Stimulated activated naive CD4-positive, alpha-beta T cell treated with Interleukin-2 at 50 U/mL for 16 hours (primary cell): Measurements from ENCODE around the gene CAPZA1.
"Not testable (repeated sequence)": the region's sequence is repeated elsewhere in the genome, so short reads cannot be mapped to it uniquely, and the experiment has no call there.

Experiments used
- DNase-seq: peaks from one replicate; lab custom pipeline; 2025; lab: John Stamatoyannopoulos, UW

CAPZA1 gene

DNA sequence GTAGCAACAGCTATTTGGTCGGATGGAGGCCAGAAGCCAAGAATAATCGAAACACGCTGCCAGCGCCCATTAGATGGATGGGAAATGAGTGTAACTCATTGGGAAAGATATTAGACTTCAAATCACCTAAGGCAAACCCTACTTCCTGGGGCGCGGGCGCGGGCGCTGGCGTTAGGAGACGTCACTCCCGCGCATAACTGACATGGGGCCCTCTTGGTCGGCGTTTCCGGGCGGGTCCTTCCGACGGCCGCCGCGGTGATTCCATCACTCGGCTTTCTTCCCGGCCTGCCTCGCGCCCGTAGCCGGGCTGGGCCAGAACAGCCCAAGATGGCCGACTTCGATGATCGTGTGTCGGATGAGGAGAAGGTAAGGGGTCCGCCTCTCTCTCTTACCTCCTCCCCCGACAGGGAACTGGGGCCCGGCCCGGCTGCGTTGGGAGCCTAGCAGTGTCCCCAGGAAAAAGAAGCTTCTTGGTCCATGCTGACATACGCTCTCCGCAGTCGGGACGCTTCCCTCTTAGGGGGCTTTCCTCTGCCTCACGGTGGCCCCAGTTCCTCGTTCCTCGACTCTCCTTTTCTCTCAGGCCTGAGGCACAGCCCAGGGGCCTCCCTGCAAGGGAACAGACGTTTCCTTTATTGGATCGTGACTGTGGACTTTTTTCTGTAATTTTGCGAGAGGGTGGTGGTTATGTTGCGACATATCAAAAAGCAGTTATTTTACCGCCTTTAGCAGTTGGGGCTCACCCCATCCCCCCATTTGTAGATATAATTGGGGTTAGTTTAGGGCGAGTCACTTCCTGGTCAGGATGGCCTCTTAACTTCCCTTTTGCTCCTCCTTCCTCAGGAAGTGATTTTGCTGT is at the start of gene CAPZA1:
Gene CAPZA1, plus strand, starts transcription at position 315 of the 859 bp plus-strand sequence. Its CDS starts 13 bp downstream, at position 328.
- DNase-seq: peak; percentile 90

- DNase-seq: no peak
Measured at GRCh38 chr1:112575154-112575804, 44.4 kb upstream of the CAPZA1 start.

GRCh38 chr1:112576240-112576639 is 43.4 kb upstream of the CAPZA1 start:
- DNase-seq: no peak

DNA sequence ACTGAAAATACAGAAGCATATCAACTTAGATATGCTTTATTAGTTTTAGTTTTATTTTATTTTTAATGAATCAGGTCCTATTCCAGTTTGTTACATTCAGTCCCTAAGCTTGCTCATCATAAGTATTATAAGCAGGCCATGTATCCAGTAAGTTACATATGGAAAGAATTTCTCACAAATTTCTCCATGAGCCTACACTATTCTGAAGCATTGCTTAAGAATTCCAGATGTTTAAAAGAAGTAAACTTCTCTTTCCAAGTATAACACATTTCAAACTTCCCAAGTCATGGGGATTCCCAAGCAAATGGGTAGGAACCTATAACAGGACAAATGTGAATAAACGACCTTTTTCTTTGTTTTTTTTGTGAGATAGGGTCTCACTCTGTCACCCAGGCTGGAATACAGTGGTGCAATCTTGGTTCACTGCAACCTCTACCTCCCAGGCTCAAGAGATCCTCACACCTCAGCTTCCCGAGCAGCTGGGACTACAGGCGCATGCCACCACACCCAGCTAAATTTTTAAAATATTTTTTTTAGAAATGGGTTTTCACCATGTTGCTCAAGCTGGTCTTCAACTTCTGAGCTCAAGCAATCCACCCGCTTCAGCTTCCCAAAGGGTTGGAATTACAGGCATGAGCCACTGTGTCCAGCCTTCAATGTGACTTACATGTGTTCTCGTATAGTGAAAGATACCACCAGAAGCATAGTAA is 39.7 kb upstream of the CAPZA1 start:
- DNase-seq: no peak

DNA sequence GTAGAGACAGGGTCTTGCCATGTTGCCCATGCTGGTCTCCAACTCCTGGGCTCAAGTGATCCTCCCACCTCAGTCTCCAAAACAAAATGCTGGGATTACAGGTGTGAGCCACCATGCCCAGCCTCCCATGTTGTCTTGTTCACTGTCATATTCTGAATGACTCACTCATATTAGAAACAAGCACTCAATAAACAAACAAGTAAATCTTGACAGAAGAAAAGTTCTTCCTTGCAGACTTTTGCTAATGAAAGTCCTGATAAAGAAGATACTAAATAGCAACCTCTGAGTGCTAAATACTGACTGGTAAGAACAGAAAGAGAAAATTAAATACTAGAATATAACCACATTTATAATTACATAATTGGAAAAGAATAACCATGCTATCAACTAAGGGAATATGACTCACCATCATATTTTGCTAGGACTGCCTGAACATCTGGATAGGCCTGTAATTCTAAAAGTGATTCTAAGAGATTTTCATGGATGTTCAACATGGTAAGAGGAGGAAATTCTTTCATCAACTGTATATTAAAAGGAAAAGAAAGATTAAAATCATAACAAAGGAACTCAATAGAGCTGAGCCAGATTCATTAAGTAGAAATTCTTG is 37.9 kb upstream of the CAPZA1 start:
- no peak for DNase-seq

GRCh38 chr1:112583366-112583765 is 36.3 kb upstream of the CAPZA1 start:
- DNase-seq: no peak

DNA sequence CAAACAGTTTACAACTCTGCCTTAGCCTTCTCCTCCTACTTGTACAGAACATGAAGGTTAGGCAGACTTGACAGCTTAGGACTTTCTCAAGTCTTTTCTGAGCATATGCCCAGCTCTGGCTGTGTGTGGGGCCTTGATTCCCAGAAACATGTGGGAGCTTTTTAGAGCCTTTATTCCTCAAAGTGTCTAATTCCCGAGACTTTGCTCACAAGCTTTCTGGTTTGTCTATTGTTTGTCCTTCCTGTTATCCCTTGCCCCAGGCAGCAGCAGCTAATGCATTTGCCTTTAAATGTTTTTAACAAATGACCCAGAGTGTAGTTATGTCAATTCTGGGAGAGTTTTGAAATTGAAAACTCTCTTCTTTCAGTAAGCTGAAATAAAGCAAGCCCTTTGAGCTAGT is 29.9 kb upstream of the CAPZA1 start:
- no peak for DNase-seq

DNA sequence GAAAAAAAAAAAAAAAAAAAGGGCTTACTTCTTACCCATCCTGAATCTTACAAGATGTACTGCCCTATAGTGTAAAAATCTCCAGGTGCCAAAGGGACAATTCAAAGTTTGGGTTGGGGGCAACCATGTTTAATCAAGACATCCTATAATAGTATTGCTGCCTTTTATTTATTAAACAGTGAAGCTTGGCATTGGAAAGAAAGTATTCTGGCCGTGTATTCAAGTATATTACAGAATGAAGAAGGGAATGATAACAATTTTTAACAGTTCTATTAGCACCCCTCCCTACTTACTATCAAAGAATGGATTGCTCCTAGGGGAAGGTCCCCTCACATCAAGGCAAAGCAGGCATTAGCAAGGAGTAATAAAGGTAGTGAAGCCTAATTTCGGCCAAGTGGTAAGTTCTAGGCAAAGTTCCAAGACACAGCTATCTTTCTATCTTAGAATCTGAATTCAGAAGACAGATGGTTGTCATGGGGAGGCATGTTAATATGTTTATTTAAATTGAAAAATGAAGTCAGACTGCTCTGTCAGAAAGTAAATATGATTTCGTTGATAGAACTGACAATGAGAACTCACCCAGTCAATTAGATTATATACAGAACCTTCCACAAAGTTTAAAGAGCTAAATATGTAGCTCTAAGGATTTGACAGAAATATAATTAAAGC is 25.3 kb upstream of the CAPZA1 start:
- no peak for DNase-seq

DNA sequence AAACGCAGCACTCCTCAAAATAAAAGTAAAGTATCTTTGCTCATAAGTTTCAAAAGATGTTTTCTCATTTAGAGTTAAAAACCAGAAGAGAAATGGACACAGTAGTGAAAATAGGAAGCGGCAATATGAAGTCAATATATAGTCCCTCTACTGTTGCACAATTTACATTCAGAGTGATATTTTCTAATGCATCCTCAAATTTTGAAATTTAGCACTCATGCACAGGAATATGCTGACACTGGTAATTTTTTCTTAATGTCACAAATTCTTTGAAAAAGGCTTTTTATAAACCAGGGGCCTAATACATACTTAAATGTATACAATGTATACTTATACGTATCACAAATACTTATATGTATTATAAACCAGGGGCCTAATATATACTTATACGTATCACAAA is 20.2 kb upstream of the CAPZA1 start:
- DNase-seq: no peak

DNA sequence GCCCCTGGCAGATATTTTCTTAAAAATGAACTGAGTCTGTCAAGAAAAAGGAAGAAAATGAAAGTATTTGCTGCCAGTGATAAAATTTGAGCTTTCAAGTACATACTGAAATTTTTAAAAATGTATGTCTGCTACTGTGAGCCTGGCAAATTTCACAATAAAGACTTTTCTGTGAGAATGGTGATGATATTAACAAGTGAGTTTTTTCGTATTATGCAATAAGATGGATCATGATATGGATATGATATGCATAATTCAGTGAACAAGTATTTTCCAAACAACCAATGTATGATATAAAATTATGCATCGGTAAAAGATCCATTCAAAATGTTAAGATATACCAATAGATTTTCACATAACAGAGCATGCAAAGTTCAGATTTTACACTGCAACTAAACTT is 16.6 kb upstream of the CAPZA1 start:
- no peak for DNase-seq

DNA sequence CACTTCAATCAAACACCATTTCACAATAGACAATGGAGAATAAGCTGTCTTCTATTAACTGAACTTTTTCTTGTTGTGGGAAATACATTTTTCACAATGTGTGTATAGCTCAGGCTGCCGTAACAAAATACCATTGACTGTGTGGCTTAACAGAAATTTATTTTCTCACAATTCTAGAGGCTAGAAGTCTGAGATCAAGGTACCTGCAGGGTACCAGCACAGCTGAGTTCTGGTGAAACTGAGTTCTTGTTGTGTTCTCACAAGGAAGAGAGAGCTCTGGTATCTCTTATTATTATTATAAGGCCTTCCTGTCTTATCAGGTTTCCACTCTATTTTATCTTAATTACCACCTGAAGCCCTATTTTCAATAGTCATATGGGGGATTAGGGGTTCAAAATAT is 16.1 kb upstream of the CAPZA1 start:
- no peak for DNase-seq

DNA sequence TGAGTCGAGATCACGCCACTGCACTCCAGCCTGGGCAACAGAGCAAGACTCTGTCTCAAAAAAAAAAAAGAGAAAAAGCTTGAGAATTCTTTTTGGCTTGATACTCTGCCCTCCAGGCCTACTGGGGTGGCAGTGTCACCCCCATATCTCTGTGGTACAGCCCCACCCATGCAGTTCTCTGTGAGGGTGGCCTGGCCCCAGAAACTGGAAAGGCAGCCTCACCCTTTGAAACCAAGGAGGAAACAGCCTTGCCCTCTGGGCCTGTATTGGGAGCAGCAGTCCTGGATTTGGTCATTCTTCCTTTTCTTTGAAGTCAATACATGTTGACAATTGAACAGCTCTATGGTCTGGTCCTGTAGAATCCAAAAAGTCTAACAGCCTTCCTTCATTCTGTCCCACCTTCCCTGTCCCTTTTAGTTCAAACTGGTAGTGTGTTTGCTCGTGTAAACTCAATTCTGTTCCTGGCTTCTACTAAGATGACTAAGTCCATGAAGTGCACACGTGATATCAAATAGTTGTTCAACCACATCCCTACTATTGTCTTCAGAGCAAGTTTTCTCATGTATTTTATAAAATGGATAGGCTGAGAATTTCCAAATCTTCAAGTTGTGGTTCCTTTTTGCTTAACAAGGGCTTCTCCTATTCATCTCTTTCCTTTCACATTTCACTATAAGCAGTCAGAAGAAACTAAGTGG is 13.9 kb upstream of the CAPZA1 start:
- DNase-seq: no peak

DNA sequence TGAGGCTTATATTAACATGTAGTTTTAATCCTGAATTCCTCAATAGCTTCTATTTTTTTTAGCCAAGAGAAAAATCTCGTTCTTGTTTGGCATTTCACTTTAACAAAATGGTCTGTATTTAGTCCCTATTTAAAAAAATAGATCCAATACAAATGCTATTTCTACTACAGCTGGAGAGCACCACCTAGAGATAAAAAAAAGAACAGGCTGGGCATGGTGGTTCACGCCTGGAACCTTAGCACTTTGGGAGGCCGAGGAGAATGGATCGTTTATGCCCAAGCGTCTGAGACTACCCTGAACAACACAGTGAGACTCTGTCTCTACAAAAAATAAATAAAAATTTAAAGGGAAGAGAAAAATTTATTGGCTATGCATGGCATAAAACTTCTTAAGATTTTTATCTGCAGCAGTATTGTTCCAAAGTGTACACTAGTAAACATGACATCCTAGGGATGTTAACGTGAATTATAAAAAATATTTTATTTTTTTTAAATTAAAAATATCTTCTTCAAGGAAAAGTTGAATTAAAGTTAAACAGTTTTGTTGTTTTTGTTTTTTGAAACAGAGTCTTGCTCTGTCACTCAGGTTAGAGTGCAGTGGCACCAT is 5.1 kb upstream of the CAPZA1 start:
- DNase-seq: no peak

DNA sequence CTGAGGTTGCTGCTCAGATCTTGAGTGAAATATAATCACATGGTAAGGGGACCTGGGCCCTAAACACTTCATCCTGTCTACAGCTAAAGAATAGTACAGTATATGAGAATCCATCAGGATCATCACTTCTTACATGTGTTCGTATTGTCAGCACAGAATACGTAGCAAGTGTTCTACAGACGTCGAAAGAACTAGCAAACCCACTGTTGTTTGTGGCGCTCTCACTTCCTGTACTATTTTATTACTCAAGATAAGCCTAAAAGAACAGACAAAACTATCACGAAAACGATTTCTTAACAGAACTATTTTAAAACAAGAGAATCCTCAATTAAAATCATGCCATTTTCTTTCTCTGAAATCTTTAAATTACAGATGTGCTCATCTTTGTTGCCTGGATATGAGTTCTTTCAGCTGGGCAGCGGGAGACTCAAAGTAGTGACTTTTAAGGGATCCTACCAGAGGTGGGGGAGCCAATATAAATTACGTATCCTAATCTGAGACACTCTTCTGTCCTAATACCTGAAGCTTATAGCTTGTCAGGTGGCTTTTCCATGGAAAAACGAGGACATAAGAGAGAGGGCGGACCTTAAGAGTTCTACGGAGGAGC is 1.4 kb upstream of the CAPZA1 start:
- no peak for DNase-seq

GRCh38 chr1:112618721-112619517 is 713 bp upstream of the CAPZA1 start, which contains the start of gene ST7L:
Gene ST7L (minus strand): TSS chr1:112619141. CDS start chr1:112619113, 28 bp downstream.
- DNase-seq: peak; percentile 56

- DNase-seq: no peak
Measured at GRCh38 chr1:112620377-112620695, 704 bp downstream of the CAPZA1 start.

DNA sequence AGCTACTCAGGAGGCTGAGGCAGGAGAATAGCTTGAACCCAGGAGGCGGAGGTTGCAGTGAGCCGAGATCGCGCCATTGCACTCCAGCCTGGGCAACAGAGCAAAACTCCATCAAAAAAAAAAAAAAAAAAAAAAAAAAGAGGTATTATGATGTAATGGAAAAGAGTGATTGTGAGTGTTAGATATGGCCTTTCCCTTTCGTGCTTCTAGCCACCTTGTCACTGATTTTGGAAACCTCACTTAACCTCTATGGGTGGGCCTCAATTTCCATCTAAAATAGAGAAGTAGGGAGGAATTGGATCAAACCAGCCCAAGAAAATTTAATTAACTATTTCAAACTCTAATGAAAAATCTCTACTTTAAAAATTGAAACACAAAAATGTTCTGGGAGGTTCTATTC is 4.9 kb downstream of the CAPZA1 start:
- DNase-seq: not testable (repeated sequence)

DNA sequence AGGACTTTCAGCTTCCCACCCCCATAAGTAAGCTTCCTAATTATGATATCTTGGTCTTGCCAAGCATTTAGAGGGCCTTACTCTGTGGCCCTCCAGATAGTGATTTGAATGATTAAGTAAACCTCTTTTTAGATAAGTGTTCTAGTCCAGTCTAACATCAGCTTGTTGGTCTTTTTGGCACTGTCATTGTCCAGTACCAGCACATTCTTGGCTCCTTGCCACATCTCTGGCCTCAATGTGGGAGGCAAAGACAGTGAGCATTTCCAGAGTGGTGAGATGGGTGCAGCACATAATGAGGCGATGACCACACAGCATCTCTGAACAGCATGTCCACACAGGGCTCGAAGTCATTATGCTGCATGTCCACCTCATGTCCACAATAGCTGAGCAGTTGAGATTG is 6.1 kb downstream of the CAPZA1 start:
- DNase-seq: no peak

GRCh38 chr1:112626193-112626592 is 6.6 kb downstream of the CAPZA1 start:
- no peak for DNase-seq

DNA sequence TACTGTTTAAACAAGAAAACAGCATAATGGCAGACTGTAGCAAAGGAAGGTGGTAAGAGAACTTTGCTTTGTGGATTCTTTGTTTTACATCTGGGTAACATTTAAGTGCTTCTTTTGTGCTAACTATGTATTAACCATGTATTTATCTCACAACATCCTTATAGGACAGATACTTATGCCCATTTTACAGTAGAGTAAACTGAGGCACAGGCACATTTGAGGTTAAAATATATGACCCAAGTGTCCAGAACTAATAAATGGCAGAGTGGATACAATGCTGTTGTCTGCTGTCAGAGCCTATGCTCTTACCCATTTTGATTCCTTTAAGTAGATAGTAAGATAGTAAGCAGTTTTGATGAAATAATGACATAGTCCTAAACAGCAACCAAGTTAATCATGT is 7.3 kb downstream of the CAPZA1 start:
- DNase-seq: no peak
